Measurements from ENCODE around the gene SMURF2.

SMURF2 gene

GRCh38 chr17:64648234-64648633, 13.9 kb downstream of the SMURF2 start:
- Histone ChIP-seq H3K4me3 (ENCODE audit: low read length) (no peak overlapping the region), H3K27me3 (replicated peaks; ENCODE audit: control insufficient read depth, insufficient read depth, low read length) (no peaks in the 10 kb centered on the region), H3K9ac (ENCODE audit: low read length) (peak overlapping the region; percentile 25), H3K9me3 (ENCODE audit: control insufficient read depth, low read length) (no peaks in the 10 kb centered on the region), H3K4me1 (ENCODE audit: control insufficient read depth, insufficient read depth, low read length) (peaks cover 21% of the 10 kb centered on the region), H3K36me3 (ENCODE audit: control insufficient read depth, insufficient read depth, low read length, severe bottlenecking) (peaks cover 3% of the 10 kb centered on the region)
- peak; percentile 57 for DNase-seq (ENCODE audit: low read depth)

GRCh38 chr17:64647817-64648216, 14.3 kb downstream of the SMURF2 start:
- no peak for DNase-seq (ENCODE audit: low read depth)
- Histone ChIP-seq H3K4me3 (ENCODE audit: low read length) (no peak overlapping the region), H3K36me3 (ENCODE audit: control insufficient read depth, insufficient read depth, low read length, severe bottlenecking) (peaks cover 3% of the 10 kb centered on the region), H3K9ac (ENCODE audit: low read length) (peak overlapping the region; percentile 25), H3K27me3 (replicated peaks; ENCODE audit: control insufficient read depth, insufficient read depth, low read length) (no peaks in the 10 kb centered on the region), H3K4me1 (ENCODE audit: control insufficient read depth, insufficient read depth, low read length) (peaks cover 18% of the 10 kb centered on the region), H3K9me3 (ENCODE audit: control insufficient read depth, low read length) (no peaks in the 10 kb centered on the region)

DNA sequence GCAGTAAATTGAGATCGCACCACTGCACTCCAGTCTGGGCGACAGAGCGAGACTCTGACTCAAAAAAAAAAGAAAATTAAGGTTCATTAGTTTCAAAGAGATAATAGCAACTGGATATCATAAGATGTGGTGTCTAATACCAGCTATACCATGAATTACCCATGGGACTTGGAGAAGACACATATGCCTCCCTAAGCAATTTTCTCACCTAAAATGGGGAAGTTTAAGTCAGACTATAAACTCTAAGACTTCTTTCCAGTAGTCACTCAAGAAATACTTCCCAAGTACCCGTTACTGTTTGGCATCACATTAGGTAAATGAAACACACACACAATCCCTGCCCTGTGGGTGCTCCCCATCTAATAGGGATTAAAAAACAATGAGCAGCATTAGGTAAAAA, 22.6 kb downstream of the SMURF2 start:
- DNase-seq (ENCODE audit: low read depth): no peak
- no peaks in the 10 kb centered on the region for H3K36me3 ChIP-seq (ENCODE audit: control insufficient read depth, insufficient read depth, low read length, severe bottlenecking)

DNA sequence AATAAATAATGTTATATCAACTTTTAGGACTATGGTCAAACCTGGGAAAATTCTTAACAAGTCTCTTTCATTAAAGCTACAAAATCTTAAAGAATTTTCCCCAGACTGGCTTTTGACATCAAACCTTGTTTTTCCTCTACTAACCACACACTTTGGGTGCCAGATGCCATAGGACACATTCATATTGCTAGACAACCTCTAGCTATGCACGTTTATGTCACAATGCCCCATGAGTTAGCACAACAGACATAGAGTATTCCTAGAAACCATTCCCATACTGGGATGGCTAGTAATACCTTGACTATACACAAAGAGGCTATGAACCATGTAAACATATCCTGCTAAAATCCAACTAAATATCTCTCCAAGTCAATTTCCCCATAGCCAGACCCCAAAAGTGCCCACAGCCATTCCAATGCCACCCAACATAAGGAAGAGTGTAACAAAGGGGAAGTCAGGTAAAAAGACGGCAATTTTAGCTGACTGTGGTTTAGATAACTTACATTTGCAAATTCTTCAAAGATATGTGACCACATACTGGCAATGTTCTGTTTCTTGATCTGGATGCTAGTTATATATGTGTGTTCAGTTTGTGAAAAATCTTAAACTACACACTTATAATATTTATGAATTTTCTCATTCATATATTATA, 23.4 kb downstream of the SMURF2 start:
- DNase-seq (ENCODE audit: low read depth): peak; percentile 36
- no peak overlapping the region for H3K4me3 ChIP-seq (ENCODE audit: low read length)
- H3K36me3 ChIP-seq (ENCODE audit: control insufficient read depth, insufficient read depth, low read length, severe bottlenecking): no peaks in the 10 kb centered on the region
- no peaks in the 10 kb centered on the region for H3K27me3 ChIP-seq (replicated peaks; ENCODE audit: control insufficient read depth, insufficient read depth, low read length)
- H3K9ac ChIP-seq (ENCODE audit: low read length): no peak overlapping the region
- peaks cover 22% of the 10 kb centered on the region for H3K4me1 ChIP-seq (ENCODE audit: control insufficient read depth, insufficient read depth, low read length)
- H3K9me3 ChIP-seq (ENCODE audit: control insufficient read depth, low read length): no peaks in the 10 kb centered on the region

More for the DNA sequence above, 22.6 kb downstream of the SMURF2 start:
- Histone ChIP-seq H3K4me3 (ENCODE audit: low read length) (no peak overlapping the region), H3K9ac (ENCODE audit: low read length) (no peak overlapping the region), H3K9me3 (ENCODE audit: control insufficient read depth, low read length) (no peaks in the 10 kb centered on the region), H3K4me1 (ENCODE audit: control insufficient read depth, insufficient read depth, low read length) (peaks cover 22% of the 10 kb centered on the region), H3K27me3 (replicated peaks; ENCODE audit: control insufficient read depth, insufficient read depth, low read length) (no peaks in the 10 kb centered on the region)

DNA sequence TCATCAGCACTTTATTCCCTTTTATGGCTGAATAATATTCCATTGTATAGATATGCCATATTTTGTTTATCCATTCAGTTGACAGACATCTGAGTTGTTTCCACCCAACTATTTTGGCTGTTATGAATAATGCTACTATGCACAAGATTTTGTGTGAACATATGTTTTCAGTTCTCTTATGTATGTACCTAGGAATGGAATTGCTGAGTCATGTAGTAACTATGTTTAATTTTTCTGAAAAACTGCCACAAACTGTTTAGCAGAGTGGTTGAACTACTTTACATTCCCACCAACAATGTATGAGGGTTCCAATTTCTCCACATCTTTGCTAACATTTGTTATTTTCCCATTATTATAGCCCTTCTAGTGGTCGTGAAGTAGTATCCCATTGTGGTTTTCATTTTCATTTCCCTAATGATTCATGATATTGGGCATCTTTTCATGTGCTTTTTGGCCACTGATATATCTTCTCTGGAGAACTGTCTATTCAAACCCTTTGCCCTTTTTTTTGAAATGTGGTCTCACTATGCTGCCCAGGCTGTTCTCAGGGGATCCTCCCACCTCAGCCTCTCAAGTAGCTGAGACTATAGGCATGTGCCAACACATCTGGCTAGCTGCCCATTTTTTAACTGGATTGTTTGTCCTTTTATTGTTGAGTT, 26.3 kb downstream of the SMURF2 start:
- H3K4me3 ChIP-seq (ENCODE audit: low read length): peak overlapping the region; percentile 35
- no peaks in the 10 kb centered on the region for H3K27me3 ChIP-seq (replicated peaks; ENCODE audit: control insufficient read depth, insufficient read depth, low read length)
- H3K36me3 ChIP-seq (ENCODE audit: control insufficient read depth, insufficient read depth, low read length, severe bottlenecking): no peaks in the 10 kb centered on the region
- peaks cover 24% of the 10 kb centered on the region for H3K4me1 ChIP-seq (ENCODE audit: control insufficient read depth, insufficient read depth, low read length)
- H3K9me3 ChIP-seq (ENCODE audit: control insufficient read depth, low read length): no peaks in the 10 kb centered on the region
- peak; percentile 87 for DNase-seq (ENCODE audit: low read depth)
- H3K9ac ChIP-seq (ENCODE audit: low read length): no peak overlapping the region

GRCh38 chr17:64634218-64634617, 27.9 kb downstream of the SMURF2 start:
- Histone ChIP-seq H3K9me3 (ENCODE audit: control insufficient read depth, low read length) (no peaks in the 10 kb centered on the region), H3K36me3 (ENCODE audit: control insufficient read depth, insufficient read depth, low read length, severe bottlenecking) (no peaks in the 10 kb centered on the region), H3K4me1 (ENCODE audit: control insufficient read depth, insufficient read depth, low read length) (peaks cover 30% of the 10 kb centered on the region), H3K27me3 (replicated peaks; ENCODE audit: control insufficient read depth, insufficient read depth, low read length) (no peaks in the 10 kb centered on the region), H3K4me3 (ENCODE audit: low read length) (no peak overlapping the region), H3K9ac (ENCODE audit: low read length) (no peak overlapping the region)
- no peak for DNase-seq (ENCODE audit: low read depth)

- DNase-seq (ENCODE audit: low read depth): peak; percentile 63
- no peak overlapping the region for H3K9ac ChIP-seq (ENCODE audit: low read length)
- no peaks in the 10 kb centered on the region for H3K27me3 ChIP-seq (replicated peaks; ENCODE audit: control insufficient read depth, insufficient read depth, low read length)
- H3K9me3 ChIP-seq (ENCODE audit: control insufficient read depth, low read length): no peaks in the 10 kb centered on the region
- no peaks in the 10 kb centered on the region for H3K36me3 ChIP-seq (ENCODE audit: control insufficient read depth, insufficient read depth, low read length, severe bottlenecking)
- no peak overlapping the region for H3K4me3 ChIP-seq (ENCODE audit: low read length)
- H3K4me1 ChIP-seq (ENCODE audit: control insufficient read depth, insufficient read depth, low read length): peaks cover 30% of the 10 kb centered on the region
These were observed 29.5 kb downstream of the SMURF2 start for GRCh38 chr17:64632606-64633005.

DNA sequence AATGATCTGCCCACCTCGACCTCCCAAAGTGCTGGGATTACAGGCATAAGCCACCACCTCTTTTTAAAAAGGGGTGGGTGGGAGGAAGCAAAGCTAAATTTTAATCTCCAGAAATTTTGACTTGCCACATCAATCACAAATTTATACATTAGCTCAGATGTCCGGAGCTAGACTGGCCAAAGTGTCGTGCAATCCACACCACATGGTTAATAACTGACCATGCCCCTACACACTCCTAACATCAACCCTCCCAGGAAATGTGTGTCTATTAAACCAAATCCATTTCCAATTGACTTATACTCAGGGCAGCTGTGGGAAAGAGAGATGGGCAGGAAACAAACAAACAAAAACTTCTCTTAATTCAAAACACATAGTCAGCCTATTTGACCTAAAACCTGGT, 29.9 kb downstream of the SMURF2 start:
- no peaks in the 10 kb centered on the region for H3K9me3 ChIP-seq (ENCODE audit: control insufficient read depth, low read length)
- no peak overlapping the region for H3K4me3 ChIP-seq (ENCODE audit: low read length)
- H3K36me3 ChIP-seq (ENCODE audit: control insufficient read depth, insufficient read depth, low read length, severe bottlenecking): no peaks in the 10 kb centered on the region
- no peaks in the 10 kb centered on the region for H3K27me3 ChIP-seq (replicated peaks; ENCODE audit: control insufficient read depth, insufficient read depth, low read length)
- DNase-seq (ENCODE audit: low read depth): no peak
- H3K4me1 ChIP-seq (ENCODE audit: control insufficient read depth, insufficient read depth, low read length): peaks cover 30% of the 10 kb centered on the region
- no peak overlapping the region for H3K9ac ChIP-seq (ENCODE audit: low read length)

DNA sequence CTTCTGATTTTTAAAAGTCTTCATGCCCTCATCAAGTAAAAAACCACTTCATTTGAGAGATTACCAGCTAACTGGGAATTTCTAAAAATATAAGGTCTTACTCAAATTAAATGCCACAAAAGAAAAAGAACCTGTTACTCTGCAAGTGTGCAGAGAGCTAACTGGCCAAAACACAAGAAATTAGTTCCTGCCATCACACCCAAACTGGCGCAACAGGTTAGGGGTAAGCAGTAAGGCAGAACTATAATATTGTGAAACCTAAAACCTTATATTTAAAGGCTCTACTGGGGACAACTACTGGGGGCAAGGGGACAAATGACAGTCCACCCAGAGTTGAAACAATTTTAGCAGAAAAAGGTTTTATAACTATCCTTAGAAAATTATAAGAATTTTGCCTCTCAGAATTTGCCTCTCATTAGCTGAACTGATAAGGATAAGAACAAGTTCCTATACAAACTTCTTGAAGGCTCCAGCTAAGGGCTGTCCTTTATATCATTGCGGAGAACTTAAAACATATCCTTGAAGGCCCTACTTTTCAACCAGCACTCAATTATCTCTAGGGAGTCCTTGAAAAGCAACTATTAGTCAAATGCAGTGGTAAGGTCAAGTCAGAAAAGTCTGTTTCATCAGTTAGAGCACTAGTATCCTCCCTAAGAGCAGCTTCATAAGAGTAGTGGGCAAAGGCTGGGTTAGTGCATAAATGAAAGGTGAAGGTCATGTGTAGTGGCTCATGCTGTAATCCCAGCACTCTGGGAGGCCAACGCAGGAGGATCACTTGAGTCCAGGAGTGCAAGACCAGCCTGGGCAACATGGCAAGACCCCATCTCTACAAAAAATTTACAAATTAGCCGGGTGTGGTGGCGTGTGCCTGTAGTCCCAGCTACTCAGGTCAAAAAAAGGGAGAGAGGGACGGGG, 31.5 kb downstream of the SMURF2 start:
- H3K27me3 ChIP-seq (replicated peaks; ENCODE audit: control insufficient read depth, insufficient read depth, low read length): no peaks in the 10 kb centered on the region
- no peaks in the 10 kb centered on the region for H3K9me3 ChIP-seq (ENCODE audit: control insufficient read depth, low read length)
- H3K36me3 ChIP-seq (ENCODE audit: control insufficient read depth, insufficient read depth, low read length, severe bottlenecking): no peaks in the 10 kb centered on the region
- H3K4me3 ChIP-seq (ENCODE audit: low read length): no peak overlapping the region
- H3K9ac ChIP-seq (ENCODE audit: low read length): no peak overlapping the region
- peaks cover 28% of the 10 kb centered on the region for H3K4me1 ChIP-seq (ENCODE audit: control insufficient read depth, insufficient read depth, low read length)
- DNase-seq (ENCODE audit: low read depth): no peak

GRCh38 chr17:64628641-64629040, 33.5 kb downstream of the SMURF2 start:
- peaks cover 25% of the 10 kb centered on the region for H3K4me1 ChIP-seq (ENCODE audit: control insufficient read depth, insufficient read depth, low read length)

GRCh38 chr17:64627797-64628196, 34.3 kb downstream of the SMURF2 start:
- Histone ChIP-seq H3K9ac (ENCODE audit: low read length) (no peak overlapping the region), H3K27me3 (replicated peaks; ENCODE audit: control insufficient read depth, insufficient read depth, low read length) (no peaks in the 10 kb centered on the region), H3K9me3 (ENCODE audit: control insufficient read depth, low read length) (no peaks in the 10 kb centered on the region), H3K4me3 (ENCODE audit: low read length) (no peak overlapping the region), H3K36me3 (ENCODE audit: control insufficient read depth, insufficient read depth, low read length, severe bottlenecking) (no peaks in the 10 kb centered on the region), H3K4me1 (ENCODE audit: control insufficient read depth, insufficient read depth, low read length) (peaks cover 33% of the 10 kb centered on the region)
- no peak for DNase-seq (ENCODE audit: low read depth)

More at GRCh38 chr17:64628641-64629040, 33.5 kb downstream of the SMURF2 start:
- no peak for DNase-seq (ENCODE audit: low read depth)
- H3K9me3 ChIP-seq (ENCODE audit: control insufficient read depth, low read length): no peaks in the 10 kb centered on the region
- no peaks in the 10 kb centered on the region for H3K27me3 ChIP-seq (replicated peaks; ENCODE audit: control insufficient read depth, insufficient read depth, low read length)
- no peak overlapping the region for H3K9ac ChIP-seq (ENCODE audit: low read length)
- H3K4me3 ChIP-seq (ENCODE audit: low read length): no peak overlapping the region
- H3K36me3 ChIP-seq (ENCODE audit: control insufficient read depth, insufficient read depth, low read length, severe bottlenecking): no peaks in the 10 kb centered on the region
